ENCODE measurements around the gene DLGAP1. TPM values are rescaled to one million over a fixed set of nuclear protein-coding genes. Genes with fewer than 3 reads are reported as not detected.

Gene DLGAP1
- total RNA-seq, 2 experiments from 2014 or later: not detected

- Mint-ChIP-seq H3K27ac (peak overlapping the region; percentile 93), H3K27me3 (ENCODE audit: low read depth) (peaks cover 6% of the 10 kb centered on the region), H3K4me1 (ENCODE audit: low read depth) (peaks cover 16% of the 10 kb centered on the region), H3K36me3 (ENCODE audit: low read depth) (no peaks in the 10 kb centered on the region), H3K9me3 (ENCODE audit: insufficient read depth) (no peaks in the 10 kb centered on the region), H3K4me3 (peak overlapping the region; percentile 95)
- POLR2A ChIA-PET: interaction anchor here (0.6 to 4.2 kb wide), 17 partner anchors 10 to 876 kb away, joined by 3 to 40 read pairs (median 5); partner anchors contain the start of genes METTL4, MYL12A, MYL12B and NDC80
- ATAC-seq (no peak), DNase-seq (no peak)
- CTCF ChIA-PET: interaction anchor here (0.7 to 2.5 kb wide), 17 partner anchors 74 to 324 kb away, joined by 3 to 22 read pairs (median 4); partner anchors contain the start of gene MYL12B
Observed at GRCh38 chr18:3447068-3447894, 1007.8 kb downstream of the DLGAP1 start.

Small RNA genes within 50 kb of the gene (microRNA-seq; reads per million reads assigned to microRNA genes)
- gene MIR6718: not detected
